ENCODE measurements around the gene NPW.

The NPW gene

DNA sequence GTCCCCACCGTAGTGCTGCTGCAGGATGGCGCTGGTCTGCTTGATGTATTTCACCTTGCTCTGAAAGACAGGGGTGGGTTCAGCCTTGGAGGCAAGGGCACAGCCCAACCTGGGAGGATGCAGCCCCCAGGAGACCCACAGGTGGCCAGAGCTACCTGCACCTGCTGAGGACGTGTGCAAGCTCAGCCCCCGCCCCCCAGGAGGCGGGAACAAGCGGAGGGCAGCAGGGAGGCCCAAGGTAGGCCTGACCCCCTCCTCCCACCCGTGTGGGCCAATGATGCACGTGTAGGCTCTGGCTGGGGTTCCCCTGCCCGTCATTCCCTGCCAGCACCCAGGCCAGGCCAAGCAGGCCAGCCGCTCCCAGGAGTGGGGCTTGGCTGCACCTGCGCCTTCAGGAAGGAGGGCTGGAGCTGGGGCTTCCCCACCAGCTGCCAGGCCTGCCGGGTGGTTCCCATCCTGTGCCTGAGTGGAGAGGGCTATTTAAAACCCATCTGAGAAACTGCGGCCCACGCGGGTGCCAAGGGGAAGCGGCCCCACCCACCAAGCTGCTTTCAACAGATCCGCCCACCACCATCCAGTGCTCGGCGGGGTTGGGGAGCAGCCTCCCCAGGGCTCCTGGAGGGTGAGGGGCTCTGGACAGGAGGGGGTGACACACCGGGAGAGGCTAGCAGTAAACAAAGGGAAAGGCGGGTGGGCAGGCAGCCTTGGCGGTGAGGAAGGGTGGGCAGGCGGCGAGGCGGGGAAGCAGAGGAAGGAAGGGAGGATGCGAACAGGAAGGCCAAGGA lies 24.3 kb downstream of the NPW start:
- H3K9ac ChIP-seq (ENCODE audit: low read length), result no peak overlapping the region
- no peaks in the 10 kb centered on the region for H4K20me1 ChIP-seq (ENCODE audit: insufficient read depth, low read length)
- H3K4me2 ChIP-seq (ENCODE audit: low read length), result peak overlapping the region; percentile 17; the same call in 1 of the 2 replicates
- no peaks in the 10 kb centered on the region for H3K9me3 ChIP-seq (ENCODE audit: insufficient read depth, low read length)
- TF ChIP-seq EZH2phosphoT487 (IDR thresholded peaks at IDR 0.05; ENCODE audit: low read depth) (no peak), CTCF (IDR thresholded peaks at IDR 0.05; ENCODE audit: low read depth, low read length) (no peak)
- no peak overlapping the region for H3K4me3 ChIP-seq (ENCODE audit: low read length)
- H3K79me2 ChIP-seq (ENCODE audit: low read length), result peaks cover 16% of the 10 kb centered on the region
- no peaks in the 10 kb centered on the region for H3K27me3 ChIP-seq (ENCODE audit: low read depth, low read length)
- no peak overlapping the region for H2AFZ ChIP-seq (ENCODE audit: low read depth, low read length)
- no peak overlapping the region for H3K27ac ChIP-seq (ENCODE audit: low read length)
- no peaks in the 10 kb centered on the region for H3K36me3 ChIP-seq (replicated peaks; ENCODE audit: low read depth, low read length)
- peaks cover 22% of the 10 kb centered on the region for H3K4me1 ChIP-seq (ENCODE audit: low read length)

- Histone ChIP-seq H3K27ac (ENCODE audit: low read length) (no peak overlapping the region), H3K9ac (ENCODE audit: low read length) (no peak overlapping the region), H2AFZ (ENCODE audit: low read depth, low read length) (no peak overlapping the region), H3K4me1 (ENCODE audit: low read length) (peaks cover 23% of the 10 kb centered on the region), H3K4me2 (ENCODE audit: low read length) (no peak overlapping the region), H4K20me1 (ENCODE audit: insufficient read depth, low read length) (no peaks in the 10 kb centered on the region), H3K9me3 (ENCODE audit: insufficient read depth, low read length) (no peaks in the 10 kb centered on the region), H3K27me3 (ENCODE audit: low read depth, low read length) (no peaks in the 10 kb centered on the region), H3K36me3 (replicated peaks; ENCODE audit: low read depth, low read length) (no peaks in the 10 kb centered on the region), H3K79me2 (ENCODE audit: low read length) (peaks cover 18% of the 10 kb centered on the region), H3K4me3 (ENCODE audit: low read length) (no peak overlapping the region)
- TF ChIP-seq EZH2phosphoT487 (IDR thresholded peaks at IDR 0.05; ENCODE audit: low read depth) (no peak), CTCF (IDR thresholded peaks at IDR 0.05; ENCODE audit: low read depth, low read length) (no peak)
These were observed 25.0 kb downstream of the NPW start for GRCh38 chr16:2044541-2044940.

DNA sequence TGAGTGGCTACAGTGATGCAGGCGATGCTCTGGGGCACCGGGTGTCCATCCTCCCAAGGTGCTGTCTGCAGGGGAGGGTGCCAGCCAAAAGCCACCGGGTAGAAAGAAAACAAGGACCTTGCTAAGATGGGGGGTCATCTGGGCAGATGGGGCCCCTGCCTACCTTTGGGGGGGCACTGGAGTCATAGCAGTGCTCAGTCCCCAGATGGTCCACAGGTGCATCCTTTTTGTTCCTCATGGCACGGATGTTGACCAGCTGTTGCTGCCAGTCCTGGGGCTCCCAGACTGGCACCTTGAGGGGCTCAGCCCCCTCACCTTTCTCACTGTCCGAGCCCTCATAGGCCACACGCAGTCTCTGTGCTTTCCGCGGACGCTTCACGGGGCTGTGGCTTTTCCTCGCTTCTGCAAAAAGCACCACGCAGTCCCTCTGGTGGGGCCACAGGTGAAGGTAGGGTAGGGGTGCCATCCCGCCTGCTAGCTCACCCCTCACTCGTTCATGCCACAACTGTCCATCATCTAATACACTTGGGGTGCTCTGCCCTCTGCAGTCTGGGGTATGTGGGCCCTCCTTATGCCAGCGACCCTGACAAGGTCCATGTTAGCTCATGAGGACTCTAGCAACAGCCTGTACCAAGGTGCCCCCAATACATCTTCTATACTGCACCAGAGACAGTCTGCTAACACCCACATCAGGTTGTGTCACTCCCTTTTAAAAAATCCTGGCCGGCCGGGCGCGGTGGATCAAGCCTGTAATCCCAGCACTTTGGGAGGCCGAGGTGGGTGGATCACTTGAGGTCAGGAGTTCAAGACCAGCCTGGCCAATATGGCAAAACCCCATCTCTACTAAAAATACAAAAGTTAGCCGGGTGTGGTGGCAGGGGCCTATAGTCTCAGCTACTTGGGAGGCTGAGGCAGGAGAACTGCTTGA lies 26.6 kb downstream of the NPW start:
- Histone ChIP-seq H3K4me3 (ENCODE audit: low read length) (peak overlapping the region; percentile 94), H3K4me1 (ENCODE audit: low read length) (peaks cover 23% of the 10 kb centered on the region)
- TF ChIP-seq EZH2phosphoT487 (IDR thresholded peaks at IDR 0.05; ENCODE audit: low read depth), result no peak
- TF ChIP-seq CTCF (IDR thresholded peaks at IDR 0.05; ENCODE audit: low read depth, low read length), result no peak

GRCh38 chr16:2046893-2047329 lies 27.3 kb downstream of the NPW start:
- H2AFZ ChIP-seq (ENCODE audit: low read depth, low read length), result 0 out of 2 replicates have a peak overlapping the region, but pooled peaks have one; percentile 30
- H3K4me3 ChIP-seq (ENCODE audit: low read length), result peak overlapping the region; percentile 94
- H3K79me2 ChIP-seq (ENCODE audit: low read length), result peaks cover 18% of the 10 kb centered on the region
- peak overlapping the region; percentile 72 for H3K9ac ChIP-seq (ENCODE audit: low read length)
- H3K4me1 ChIP-seq (ENCODE audit: low read length), result peaks cover 23% of the 10 kb centered on the region
- no peaks in the 10 kb centered on the region for H3K27me3 ChIP-seq (ENCODE audit: low read depth, low read length)
- H3K27ac ChIP-seq (ENCODE audit: low read length), result no peak overlapping the region
- H3K9me3 ChIP-seq (ENCODE audit: insufficient read depth, low read length), result no peaks in the 10 kb centered on the region
- TF ChIP-seq CTCF (IDR thresholded peaks at IDR 0.05; ENCODE audit: low read depth, low read length) (no peak), EZH2phosphoT487 (IDR thresholded peaks at IDR 0.05; ENCODE audit: low read depth) (no peak)
- peak overlapping the region; percentile 88 for H3K4me2 ChIP-seq (ENCODE audit: low read length)
- no peaks in the 10 kb centered on the region for H3K36me3 ChIP-seq (replicated peaks; ENCODE audit: low read depth, low read length)
- no peaks in the 10 kb centered on the region for H4K20me1 ChIP-seq (ENCODE audit: insufficient read depth, low read length)

More for the DNA sequence above, 26.6 kb downstream of the NPW start:
- no peaks in the 10 kb centered on the region for H4K20me1 ChIP-seq (ENCODE audit: insufficient read depth, low read length)
- H3K79me2 ChIP-seq (ENCODE audit: low read length), result peaks cover 18% of the 10 kb centered on the region
- no peaks in the 10 kb centered on the region for H3K36me3 ChIP-seq (replicated peaks; ENCODE audit: low read depth, low read length)
- H3K4me2 ChIP-seq (ENCODE audit: low read length), result peak overlapping the region; percentile 88
- H3K27me3 ChIP-seq (ENCODE audit: low read depth, low read length), result no peaks in the 10 kb centered on the region
- no peak overlapping the region for H3K27ac ChIP-seq (ENCODE audit: low read length)
- H3K9me3 ChIP-seq (ENCODE audit: insufficient read depth, low read length), result no peaks in the 10 kb centered on the region
- no peak overlapping the region for H2AFZ ChIP-seq (ENCODE audit: low read depth, low read length)
- no peak overlapping the region for H3K9ac ChIP-seq (ENCODE audit: low read length)
